ENCODE results near the gene SPACA5.

GRCh38 chrX:48045410-48046311, 38.9 kb downstream of the SPACA5 start:
- TF ChIP-seq CTCF (IDR thresholded peaks at IDR 0.05; ENCODE audit: poor library complexity) (no peak), EZH2 (IDR thresholded peaks at IDR 0.05; ENCODE audit: borderline replicate concordance) (no peak), EZH2phosphoT487 (IDR thresholded peaks at IDR 0.05; ENCODE audit: low read depth, severe bottlenecking, unreplicated experiment) (no peak)
